HG03457 (cell line): ENCODE results near the gene C1orf185.
"Not testable (repeated sequence)": the region's sequence is repeated elsewhere in the genome, so short reads cannot be mapped to it uniquely, and the experiment has no call there.

Experiments
- ATAC-seq: cut with Tn5 transposase; IDR thresholded peaks from one replicate; pipeline ENCODE4 v1.9.1; 2021; ENCODE audit warnings: moderate number of reproducible peaks; ENCODE audit not compliant: unreplicated experiment

The C1orf185 gene

GRCh38 chr1:51101976-51102375 is at the start of gene C1orf185:
Gene C1orf185 (plus strand): TSS chr1:51102228. CDS start chr1:51102234, 6 bp downstream.
- ATAC-seq = no peak

DNA sequence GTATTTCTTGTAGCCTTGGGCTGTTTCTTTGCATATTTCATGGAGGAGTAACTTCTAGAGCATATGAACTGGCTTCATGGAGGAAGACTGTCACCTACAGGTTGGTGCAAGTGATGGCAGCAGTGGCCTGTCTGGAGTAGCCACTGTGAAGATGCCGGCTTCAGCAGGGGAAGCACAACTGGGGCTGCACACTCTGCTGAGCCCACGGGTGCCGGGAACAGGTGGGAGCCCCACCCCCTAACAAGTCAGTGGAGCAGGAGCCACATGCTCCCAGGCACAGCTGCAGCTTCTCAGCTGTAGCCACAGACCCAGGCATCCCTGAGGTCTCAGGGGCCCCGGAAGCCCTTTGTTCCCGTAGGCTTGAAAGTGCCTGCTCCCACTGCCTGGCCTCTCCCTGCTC is 43.2 kb upstream of the C1orf185 start:
- ATAC-seq = no peak

DNA sequence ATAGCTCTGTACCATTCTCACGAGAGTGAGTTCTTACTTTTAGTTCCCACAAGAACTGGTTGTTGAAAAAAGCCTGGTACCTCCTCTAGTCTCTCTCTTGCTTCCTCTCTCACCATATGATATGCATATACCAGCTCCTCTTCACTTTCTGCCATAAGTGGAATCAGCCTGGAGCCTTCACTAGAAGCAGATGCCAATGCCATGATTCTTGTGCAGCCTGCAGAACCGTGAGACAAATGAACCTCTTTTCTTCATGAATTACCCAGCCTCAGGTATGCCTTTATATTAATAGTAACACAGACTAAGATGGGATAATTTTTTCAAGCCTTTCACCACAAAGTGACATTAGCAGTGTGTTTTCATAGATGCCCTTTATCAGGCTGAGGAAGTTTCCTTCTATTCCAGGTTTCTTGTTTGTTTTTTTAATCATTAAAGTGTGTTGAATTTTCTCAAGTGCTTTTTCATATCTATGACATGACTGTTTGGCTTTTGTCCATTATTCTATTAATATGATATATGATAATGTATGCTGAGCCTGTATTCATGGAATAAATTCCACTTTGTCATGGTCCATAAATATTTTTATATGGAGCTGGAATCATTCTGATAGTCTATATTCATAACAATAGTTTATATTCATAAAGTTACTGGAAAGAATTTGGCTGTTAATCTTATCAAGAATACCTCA is 40.7 kb upstream of the C1orf185 start:
- no peak for ATAC-seq

- no peak for ATAC-seq
These were observed 38.9 kb upstream of the C1orf185 start for GRCh38 chr1:51063121-51063520.

- ATAC-seq = no peak
These were observed 32.0 kb upstream of the C1orf185 start for GRCh38 chr1:51070011-51070410.

- no peak for ATAC-seq
These were observed 31.4 kb upstream of the C1orf185 start for GRCh38 chr1:51070640-51071039.

GRCh38 chr1:51071291-51072042 is 30.6 kb upstream of the C1orf185 start:
- ATAC-seq = no peak

GRCh38 chr1:51072043-51072439 is 30.0 kb upstream of the C1orf185 start:
- ATAC-seq = no peak

DNA sequence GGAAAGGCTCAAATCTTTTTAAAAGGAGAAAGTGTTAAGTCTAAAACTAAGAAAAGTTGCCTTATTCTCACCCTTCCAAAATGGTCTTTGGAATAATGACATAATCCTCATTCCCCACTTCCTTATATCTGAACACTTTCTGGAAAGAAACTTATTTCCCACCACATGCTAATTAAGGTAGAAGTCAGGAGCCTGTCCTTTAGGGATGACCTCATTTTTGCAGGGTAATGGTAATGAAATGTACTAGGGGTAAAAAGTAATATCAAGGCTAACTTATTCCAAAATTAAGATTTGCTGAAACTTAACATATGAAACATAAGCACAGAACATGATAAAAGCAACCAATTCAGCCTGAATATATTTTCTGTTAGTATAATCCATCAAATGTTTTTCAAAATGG is 29.4 kb upstream of the C1orf185 start:
- ATAC-seq = no peak

GRCh38 chr1:51073456-51073855 is 28.6 kb upstream of the C1orf185 start:
- ATAC-seq = no peak

DNA sequence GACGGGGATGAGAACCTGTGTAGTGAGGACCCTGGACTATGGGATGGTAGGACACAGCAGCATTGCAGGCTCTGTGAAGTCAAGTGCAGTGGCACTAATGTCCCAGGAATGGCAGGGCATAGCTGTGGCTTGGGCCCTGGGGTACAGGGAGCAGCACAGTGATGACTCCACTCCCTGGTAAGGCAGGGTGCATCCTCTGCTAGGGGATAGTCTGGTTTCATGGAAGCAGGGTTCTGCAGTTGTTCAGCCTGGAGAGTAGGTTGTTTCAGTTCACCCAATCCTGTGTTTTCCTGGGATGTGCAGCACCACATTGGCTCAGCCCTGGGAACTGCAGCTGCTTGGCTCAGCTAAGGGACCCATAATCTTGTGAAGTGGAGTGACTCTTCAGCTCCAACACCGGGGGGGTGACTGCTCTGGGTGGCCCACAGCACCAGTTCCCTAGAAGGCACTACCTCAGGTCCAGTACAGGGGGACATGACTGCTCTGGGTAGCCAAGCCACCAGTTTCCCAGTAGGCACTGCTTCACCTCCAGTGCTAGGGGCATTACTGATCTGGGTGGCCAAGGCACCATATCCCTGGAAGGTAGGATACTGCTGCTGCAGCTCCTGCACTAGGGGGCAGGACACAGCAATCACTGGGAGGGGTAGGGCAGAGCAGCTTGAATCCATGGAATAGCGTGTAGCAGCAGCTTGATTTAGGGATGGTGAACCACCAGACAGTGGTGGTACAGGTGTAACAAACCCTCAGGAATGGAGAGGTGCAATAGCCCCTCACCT is 15.3 kb upstream of the C1orf185 start:
- no peak for ATAC-seq

- ATAC-seq = no peak
These were observed 13.6 kb upstream of the C1orf185 start for GRCh38 chr1:51088474-51088873.

DNA sequence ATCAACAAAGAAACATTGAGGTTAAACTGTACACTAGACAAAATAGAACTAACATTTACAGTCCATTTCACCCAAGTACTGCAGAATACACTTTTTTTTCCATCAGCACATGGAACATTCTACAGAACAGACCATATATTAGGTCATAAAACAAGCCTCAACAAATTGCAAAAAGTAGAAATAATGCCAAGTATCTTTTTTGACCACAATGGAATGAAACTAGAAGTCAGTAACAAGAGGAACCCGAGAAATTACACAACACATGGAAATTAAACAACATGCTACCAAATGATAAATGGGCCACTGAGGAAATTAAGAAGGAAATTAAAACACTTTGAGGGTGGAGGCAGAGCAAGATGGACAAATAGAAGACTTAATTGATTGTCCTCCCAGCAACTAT is 8.4 kb upstream of the C1orf185 start:
- ATAC-seq = no peak

- ATAC-seq = no peak
These were observed 4.9 kb upstream of the C1orf185 start for GRCh38 chr1:51097171-51097570.

- no peak for ATAC-seq
These were observed 1.7 kb upstream of the C1orf185 start for GRCh38 chr1:51100264-51100880.

DNA sequence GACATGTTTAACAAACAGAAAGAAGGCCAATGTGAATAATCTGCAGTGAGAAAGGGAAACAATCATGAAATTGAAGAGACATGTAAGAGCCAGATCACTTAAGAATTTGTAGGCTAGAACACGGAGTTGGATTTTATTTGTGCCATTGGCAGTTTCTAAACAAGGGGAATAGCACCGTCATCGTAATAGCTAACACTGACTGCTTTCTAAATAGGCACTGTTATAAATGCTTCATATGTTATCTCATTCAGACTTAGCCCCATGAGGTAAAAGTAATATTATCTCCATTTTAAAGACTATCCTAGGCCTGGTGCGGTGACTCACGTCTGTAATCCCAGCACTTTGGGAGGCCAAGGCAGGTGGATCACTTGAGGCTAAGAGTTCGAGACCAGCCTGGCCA is 12.1 kb downstream of the C1orf185 start:
- no peak for ATAC-seq

GRCh38 chr1:51115714-51116404 is 13.8 kb downstream of the C1orf185 start:
- ATAC-seq = no peak

DNA sequence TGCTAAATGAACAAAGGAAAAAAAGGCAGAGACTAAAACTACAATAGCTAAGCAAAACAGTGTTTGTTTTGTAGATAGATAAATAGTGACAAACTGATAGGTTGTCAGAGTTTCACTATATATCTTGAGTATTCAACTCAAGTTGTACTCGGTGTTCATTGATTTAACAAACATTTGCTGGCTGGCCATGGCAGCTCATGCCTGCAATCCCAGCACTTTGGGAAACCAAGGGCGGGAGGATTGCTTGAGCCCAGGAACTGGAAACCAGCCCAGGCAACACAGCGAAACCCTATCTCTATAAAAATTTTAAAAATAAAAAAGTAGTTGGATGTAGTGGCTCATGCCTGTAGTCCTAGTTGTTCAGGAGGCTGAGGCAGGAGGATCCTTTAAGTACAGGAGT is 17.3 kb downstream of the C1orf185 start:
- ATAC-seq = no peak

- no peak for ATAC-seq
These were observed 18.6 kb downstream of the C1orf185 start for GRCh38 chr1:51120629-51121028.

GRCh38 chr1:51127152-51127551 is 25.1 kb downstream of the C1orf185 start:
- ATAC-seq = not testable (repeated sequence)

- ATAC-seq = no peak
These were observed 29.2 kb downstream of the C1orf185 start for GRCh38 chr1:51131185-51131584.
